Activated T-helper 1 cell treated with anti-CD3 and anti-CD28 coated beads, Interleukin-12 subunit alpha, Interleukin-12 subunit beta, Interleukin-2, Interleukin-4 antibody, amounts not matched to agents 30 ng/mL and 10 ng/mL and 1 ng/mL, durations not matched to agents 14 hours and 24 hours and 36 hours (primary cell): ENCODE results near the gene SDC3. TPM values are rescaled to one million over a fixed set of nuclear protein-coding genes. Genes with fewer than 3 reads are reported as not detected.

ENCODE experiments used
- DNase-seq: peaks from one replicate; pipeline ENCODE4 v3.0.0; 2021; ENCODE audit warnings: low spot score
- H3K27ac Mint-ChIP-seq: one replicate; pipeline ENCODE4 v1.8.0; 2021; ENCODE audit warnings: mild to moderate bottlenecking, mixed read lengths
- H3K27me3 Mint-ChIP-seq: one replicate; pipeline ENCODE4 v1.8.0; 2022; ENCODE audit warnings: mild to moderate bottlenecking, moderate library complexity, mixed read lengths; ENCODE audit not compliant: insufficient read depth
- H3K36me3 Mint-ChIP-seq: one replicate; pipeline ENCODE4 v1.8.0; 2021; ENCODE audit warnings: low read depth, mixed read lengths
- H3K4me1 Mint-ChIP-seq: one replicate; pipeline ENCODE4 v1.8.0; 2021; ENCODE audit warnings: low read depth, mixed read lengths
- H3K4me3 Mint-ChIP-seq: one replicate; pipeline ENCODE4 v1.8.0; 2021; ENCODE audit warnings: mild to moderate bottlenecking, moderate library complexity, mixed read lengths
- H3K9me3 Mint-ChIP-seq: one replicate; pipeline ENCODE4 v1.8.0; 2021; ENCODE audit warnings: mixed read lengths
- intact Hi-C: fragments of 100-400 bp; cut with micrococcal nuclease; formaldehyde crosslinking; loops from one replicate; pipeline ENCODE4 v1.15.1; 2024
- total RNA-seq: library from RNA; stranded (reverse); gene quantifications from 2 replicates; pipeline ENCODE4 v1.2.3, GENCODE V29; 2022

Gene SDC3
- total RNA-seq, 1 donor from 2014 or later = 0.26 TPM

DNA sequence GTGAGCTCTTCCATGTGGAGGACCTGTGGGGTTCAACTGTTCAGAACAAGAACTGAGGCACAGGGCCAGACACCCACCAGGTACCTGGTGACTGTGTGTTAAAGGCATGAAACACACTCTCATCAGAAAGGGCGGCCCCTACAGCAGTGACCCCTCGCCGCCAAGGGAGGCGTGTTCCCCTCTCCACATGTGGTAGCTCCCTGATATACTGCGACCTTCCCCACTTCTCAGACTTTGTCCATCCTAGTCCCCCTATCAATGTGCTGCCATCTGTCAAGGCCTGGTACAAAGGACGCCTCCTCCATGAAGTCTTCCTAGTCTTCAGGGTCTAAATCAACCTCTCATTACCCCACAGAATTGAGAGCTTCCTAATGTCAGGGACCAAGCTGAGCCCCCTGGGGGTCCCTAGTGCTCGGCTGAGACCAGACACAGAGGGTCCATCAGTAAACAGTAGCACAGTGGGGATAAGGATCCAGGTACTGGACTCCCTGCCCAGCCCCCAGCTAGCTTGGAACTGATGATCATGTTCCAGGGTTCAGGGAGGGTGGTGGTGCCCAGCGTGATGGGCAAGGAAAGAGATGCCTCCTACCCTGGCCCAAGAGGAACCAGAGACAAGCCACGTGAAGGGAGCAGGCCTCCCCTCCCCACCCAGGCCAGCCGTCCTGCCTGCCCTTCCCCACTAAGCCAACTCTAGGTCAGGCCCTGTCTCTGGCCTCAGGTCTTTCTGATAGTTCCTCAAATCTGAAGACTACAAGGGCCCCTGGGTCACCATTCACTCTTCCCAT is 10.3 kb downstream of the SDC3 start:
- Mint-ChIP-seq H3K9me3 (no peaks in the 10 kb centered on the region), H3K27me3 (peaks cover 10% of the 10 kb centered on the region), H3K4me3 (no peak overlapping the region), H3K4me1 (no peaks in the 10 kb centered on the region), H3K36me3 (no peaks in the 10 kb centered on the region), H3K27ac (no peak overlapping the region)
- intact Hi-C loops = no loop called here
- no peak for DNase-seq

DNA sequence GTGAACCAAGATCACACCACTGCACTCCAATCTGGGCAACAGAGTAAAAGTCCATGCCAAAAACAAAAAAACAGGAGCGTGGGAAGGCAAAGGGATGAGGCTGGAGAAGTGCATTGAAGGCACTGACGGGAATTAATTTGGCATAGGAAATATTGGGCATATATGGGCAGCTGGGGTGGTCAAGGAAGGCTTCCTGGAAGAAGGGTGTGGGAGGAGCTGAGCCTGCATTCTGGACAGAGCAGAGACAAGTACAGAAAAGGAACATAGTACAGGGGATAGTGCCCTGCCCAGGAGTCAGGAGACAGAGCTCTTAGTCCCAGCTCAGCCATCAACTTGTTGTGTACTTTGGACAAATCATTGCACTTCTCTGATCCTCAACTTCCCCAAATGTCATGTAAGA is 11.7 kb downstream of the SDC3 start:
- DNase-seq = no peak
- intact Hi-C loops = no loop called here
- H3K4me3 Mint-ChIP-seq = no peak overlapping the region
- H3K4me1 Mint-ChIP-seq = no peaks in the 10 kb centered on the region
- H3K36me3 Mint-ChIP-seq = no peaks in the 10 kb centered on the region
- no peaks in the 10 kb centered on the region for H3K9me3 Mint-ChIP-seq
- peaks cover 9% of the 10 kb centered on the region for H3K27me3 Mint-ChIP-seq
- H3K27ac Mint-ChIP-seq = no peak overlapping the region

DNA sequence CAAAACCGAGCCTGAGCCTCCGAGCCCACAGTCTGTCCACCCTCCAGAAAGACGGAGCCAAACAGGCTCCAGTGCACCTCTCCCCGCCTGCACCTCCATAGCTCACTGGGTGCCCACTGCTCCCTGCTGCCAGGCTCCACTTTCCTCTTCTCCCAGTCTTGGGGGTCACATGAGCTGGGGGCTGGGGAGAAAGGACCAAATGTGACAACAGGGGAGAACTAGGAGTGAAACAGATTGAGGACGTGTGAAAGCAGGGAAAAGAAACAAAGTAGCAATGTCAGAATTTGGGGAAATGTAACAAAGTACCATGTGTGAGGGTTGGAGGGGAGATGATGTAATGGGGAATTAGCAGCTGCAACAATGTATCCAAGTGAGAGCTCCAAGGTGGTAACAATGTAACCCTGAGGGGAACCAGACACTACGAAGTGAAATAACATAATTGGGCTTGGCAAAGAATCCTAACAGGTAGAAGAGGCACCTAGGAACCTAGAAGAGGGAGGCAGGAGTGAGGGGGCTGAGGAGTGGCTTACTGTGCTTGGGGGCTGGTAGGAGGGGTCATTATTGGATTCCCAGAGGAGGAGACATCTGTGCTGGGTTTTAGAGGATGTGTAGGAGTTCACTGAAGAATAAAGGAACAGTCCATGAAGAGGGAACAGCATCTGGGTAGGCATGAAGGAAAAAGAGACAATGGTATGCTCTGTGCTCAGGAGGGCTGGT is 12.5 kb downstream of the SDC3 start:
- Mint-ChIP-seq H3K36me3 (no peaks in the 10 kb centered on the region), H3K9me3 (no peaks in the 10 kb centered on the region), H3K4me3 (no peak overlapping the region), H3K27me3 (peaks cover 9% of the 10 kb centered on the region), H3K4me1 (no peaks in the 10 kb centered on the region), H3K27ac (peak overlapping the region; percentile 14)
- no peak for DNase-seq
- intact Hi-C loops = no loop called here

DNA sequence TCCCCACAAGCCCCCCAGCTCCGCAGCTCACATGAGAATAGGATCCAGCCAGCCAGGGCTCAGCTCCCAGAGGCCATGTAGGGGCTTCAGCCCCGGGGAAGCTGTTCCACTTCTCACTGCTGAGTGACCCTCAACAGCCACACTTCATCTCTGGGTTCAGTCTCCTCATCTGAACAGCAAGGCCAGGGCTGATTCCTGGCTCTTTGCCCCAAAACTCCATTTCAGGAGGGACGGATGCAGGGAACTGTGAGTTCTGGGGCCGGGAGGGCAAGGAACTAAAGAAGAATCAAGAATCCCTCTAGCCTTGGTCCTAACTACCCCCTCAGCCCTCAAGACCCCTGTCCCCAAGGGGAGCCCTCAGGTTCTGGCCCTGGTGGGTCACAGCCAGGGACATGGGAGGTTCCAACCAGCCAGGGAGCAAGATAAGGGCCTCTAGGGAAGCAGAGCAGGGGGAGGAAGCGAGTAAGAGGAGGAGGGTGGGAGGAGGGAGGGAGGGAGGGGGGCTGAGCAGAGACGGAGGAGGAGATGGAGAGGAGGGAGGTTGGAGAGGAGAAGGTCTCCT is 13.1 kb downstream of the SDC3 start:
- DNase-seq = no peak
- Mint-ChIP-seq H3K4me3 (no peak overlapping the region), H3K27ac (no peak overlapping the region), H3K4me1 (no peaks in the 10 kb centered on the region), H3K27me3 (peaks cover 9% of the 10 kb centered on the region), H3K36me3 (no peaks in the 10 kb centered on the region), H3K9me3 (no peaks in the 10 kb centered on the region)
- intact Hi-C loops = no loop called here

DNA sequence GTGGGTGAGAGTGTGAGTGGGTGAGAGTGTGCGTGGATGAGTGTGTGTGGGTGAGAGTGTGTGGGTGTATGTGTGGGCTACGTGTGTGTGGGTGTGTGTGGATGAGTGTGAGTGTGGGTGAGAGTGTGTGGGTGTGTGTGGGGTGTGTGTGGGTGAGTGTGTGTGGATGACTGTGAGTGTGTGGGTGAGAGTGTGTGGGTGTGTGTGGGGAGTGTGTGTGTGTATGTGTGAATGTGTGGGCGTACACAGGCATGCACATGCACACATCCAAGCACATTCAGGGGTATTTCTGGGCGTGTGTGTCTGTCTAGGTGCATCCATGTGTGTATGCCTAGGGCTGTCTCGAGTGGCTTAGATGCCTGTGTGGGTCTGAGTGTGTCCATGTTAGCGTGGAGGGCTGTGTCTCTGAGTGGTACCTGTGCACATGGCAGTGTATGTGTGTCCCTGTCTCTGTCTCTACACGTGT is 14.0 kb downstream of the SDC3 start:
- Mint-ChIP-seq H3K27ac (peak overlapping the region; percentile 72), H3K9me3 (no peaks in the 10 kb centered on the region), H3K36me3 (no peaks in the 10 kb centered on the region), H3K27me3 (peaks cover 9% of the 10 kb centered on the region), H3K4me1 (no peaks in the 10 kb centered on the region), H3K4me3 (no peak overlapping the region)
- intact Hi-C loops = no loop called here
- DNase-seq = no peak

DNA sequence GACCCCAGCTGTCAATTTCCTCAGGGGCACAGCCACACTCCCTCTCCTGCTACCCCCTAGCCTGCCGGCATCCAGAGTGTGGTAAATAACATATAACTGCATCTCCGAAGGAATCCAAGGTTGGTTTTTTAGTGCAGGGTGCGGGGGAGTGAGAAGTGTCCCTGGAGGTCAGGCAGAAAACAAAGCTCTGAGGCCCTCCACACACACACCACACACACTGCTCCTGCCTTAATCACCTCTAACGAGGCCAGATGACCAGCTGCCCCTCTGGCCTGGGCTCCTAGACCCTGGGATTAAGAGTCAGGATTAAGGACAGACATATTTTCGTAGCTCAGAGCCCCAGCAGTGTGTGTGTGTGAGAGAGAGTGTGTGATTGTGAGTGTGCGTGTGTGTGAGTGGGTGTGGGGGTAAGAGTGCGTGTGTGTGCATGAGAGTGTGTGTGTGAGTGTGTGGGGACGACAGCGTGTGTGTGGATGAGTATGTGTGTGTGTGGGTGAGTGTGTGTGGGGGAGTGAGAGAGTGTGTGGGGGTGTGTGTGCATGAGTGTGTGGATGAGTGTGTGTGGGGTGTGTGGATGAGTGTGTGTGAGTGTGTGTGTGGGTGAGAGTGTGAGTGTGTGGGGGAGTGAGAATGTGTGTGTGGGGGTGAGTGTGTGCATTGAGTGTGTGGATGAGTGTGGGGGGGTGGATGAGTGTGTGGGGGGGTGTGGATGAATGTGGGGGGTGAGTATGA is 14.6 kb downstream of the SDC3 start:
- H3K4me3 Mint-ChIP-seq = no peak overlapping the region
- H3K27ac Mint-ChIP-seq = peak overlapping the region; percentile 72
- intact Hi-C loops = no loop called here

DNA sequence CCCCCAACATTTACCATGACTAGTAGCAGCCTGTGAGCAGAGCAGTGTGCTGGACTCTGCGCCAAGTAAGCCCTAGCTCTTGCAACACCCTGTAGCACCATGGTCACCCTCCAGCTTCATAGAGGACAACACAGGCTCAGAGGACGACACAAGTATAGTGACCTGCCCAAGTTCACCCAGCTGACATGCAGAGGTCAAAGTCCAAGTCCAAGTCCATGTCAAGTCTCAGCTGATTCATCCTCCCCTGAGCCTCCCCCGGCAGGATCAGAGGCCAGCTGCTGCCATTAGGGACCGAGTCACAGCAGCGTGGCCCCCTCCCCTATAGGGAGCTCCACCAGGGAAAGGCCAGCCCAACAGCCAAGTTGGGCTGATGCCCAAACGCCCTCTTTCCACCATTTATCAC is 15.9 kb downstream of the SDC3 start:
- H3K9me3 Mint-ChIP-seq = no peaks in the 10 kb centered on the region
- no peaks in the 10 kb centered on the region for H3K4me1 Mint-ChIP-seq
- no peaks in the 10 kb centered on the region for H3K36me3 Mint-ChIP-seq
- no peak overlapping the region for H3K27ac Mint-ChIP-seq
- DNase-seq = no peak
- no peak overlapping the region for H3K4me3 Mint-ChIP-seq
- intact Hi-C loops = no loop called here
- H3K27me3 Mint-ChIP-seq = peaks cover 8% of the 10 kb centered on the region

More for the DNA sequence above, 14.6 kb downstream of the SDC3 start:
- H3K27me3 Mint-ChIP-seq = peaks cover 9% of the 10 kb centered on the region
- no peaks in the 10 kb centered on the region for H3K4me1 Mint-ChIP-seq
- H3K9me3 Mint-ChIP-seq = no peaks in the 10 kb centered on the region
- no peaks in the 10 kb centered on the region for H3K36me3 Mint-ChIP-seq
- no peak for DNase-seq

DNA sequence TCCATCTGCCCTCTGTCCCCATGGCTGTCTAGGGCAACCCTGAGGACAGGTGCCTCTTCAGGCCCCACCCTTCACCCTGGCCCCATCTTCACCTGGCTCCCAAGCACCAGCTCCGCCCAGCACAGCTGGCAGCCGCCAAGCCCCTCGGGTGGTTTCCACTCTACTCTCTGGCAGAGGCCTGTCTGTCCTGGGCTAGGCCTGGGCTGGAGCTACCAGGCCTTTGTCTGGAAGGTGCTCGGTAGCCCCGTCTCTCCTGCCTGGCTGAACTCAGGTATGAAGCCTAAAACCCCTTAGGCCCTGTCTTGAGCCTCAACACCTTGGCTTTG is 17.4 kb downstream of the SDC3 start:
- Mint-ChIP-seq H3K36me3 (no peaks in the 10 kb centered on the region), H3K27me3 (peaks cover 4% of the 10 kb centered on the region), H3K4me1 (no peaks in the 10 kb centered on the region), H3K27ac (no peak overlapping the region), H3K4me3 (no peak overlapping the region), H3K9me3 (no peaks in the 10 kb centered on the region)
- no peak for DNase-seq
- intact Hi-C loops = no loop called here

DNA sequence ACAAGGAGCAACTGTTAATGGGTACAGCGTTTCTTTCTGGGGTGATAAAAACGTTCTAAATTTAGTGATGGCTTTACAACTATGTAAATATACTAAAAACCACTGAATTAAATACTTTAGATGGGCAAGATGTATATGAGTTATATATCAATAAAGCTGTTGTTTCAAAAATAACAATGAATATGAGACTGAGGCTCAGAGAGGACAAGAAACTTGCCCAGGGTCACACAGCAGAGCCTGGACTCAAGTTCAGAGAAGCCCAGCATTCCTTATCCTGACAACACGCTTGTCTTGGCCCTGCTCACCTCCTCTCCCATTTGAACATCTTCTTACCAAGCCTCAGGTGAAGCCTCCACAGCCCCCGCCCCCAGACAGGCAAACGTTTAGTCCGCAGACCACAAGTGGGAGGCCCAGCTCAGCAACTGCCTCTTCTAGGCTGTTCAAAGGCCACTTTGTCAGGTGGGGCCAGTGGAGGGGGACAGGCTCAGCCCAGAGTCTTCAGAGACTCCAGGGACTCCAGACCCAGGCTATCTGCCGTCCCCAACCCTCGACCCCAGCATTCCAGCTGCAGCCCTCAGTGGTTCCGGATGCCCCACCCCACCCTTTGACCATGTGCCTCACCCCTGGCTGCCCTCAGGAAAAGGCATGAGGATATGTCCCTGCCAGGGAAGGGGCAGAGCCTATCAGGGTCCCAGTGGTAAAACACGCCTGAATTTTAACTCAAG is 17.9 kb downstream of the SDC3 start:
- Mint-ChIP-seq H3K9me3 (no peaks in the 10 kb centered on the region), H3K4me1 (no peaks in the 10 kb centered on the region), H3K36me3 (no peaks in the 10 kb centered on the region), H3K4me3 (no peak overlapping the region), H3K27ac (no peak overlapping the region), H3K27me3 (peaks cover 2% of the 10 kb centered on the region)
- intact Hi-C loops = no loop called here
- no peak for DNase-seq

DNA sequence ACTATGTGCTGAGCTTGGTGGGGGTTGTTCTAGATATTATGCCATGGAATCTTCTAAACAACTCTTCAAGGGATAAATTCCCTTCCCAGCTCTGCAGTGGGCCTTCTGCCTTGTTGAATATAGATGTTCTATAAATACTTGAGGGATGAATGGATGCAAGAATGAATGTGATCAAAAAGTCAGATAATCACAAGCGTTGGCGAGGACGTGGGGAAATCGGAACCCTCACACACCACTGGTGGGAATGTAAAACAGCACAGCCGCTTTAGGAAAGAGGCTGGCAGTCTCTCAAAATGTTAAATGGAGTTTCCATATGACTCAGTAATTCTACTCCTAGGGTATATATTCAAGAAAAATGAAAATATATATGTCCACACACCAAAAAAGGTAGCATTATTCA is 19.0 kb downstream of the SDC3 start:
- Mint-ChIP-seq H3K9me3 (no peaks in the 10 kb centered on the region), H3K27ac (no peak overlapping the region), H3K4me1 (no peaks in the 10 kb centered on the region), H3K36me3 (no peaks in the 10 kb centered on the region), H3K4me3 (no peak overlapping the region), H3K27me3 (peaks cover 2% of the 10 kb centered on the region)
- intact Hi-C loops = no loop called here
- DNase-seq = no peak

DNA sequence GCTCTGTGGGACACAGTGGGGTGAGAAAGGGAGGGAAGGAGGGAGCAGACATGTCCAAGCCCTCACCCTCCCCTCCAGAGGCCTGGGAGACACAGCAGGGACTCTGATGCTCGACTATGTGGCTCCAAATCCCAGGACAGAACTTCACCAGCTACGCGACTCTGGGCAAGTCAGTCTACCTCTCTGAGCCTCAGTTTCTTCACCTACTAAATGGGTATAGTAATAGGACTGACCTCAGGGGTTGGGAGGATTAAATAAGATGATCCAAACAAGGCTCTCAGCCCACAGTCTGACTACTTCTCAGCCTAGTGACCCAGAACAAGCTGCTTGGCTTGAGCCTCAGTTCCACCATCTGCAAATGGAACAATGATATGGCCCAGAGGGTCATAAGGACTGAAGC is 19.6 kb downstream of the SDC3 start:
- no peak for DNase-seq
- H3K4me1 Mint-ChIP-seq = no peaks in the 10 kb centered on the region

DNA sequence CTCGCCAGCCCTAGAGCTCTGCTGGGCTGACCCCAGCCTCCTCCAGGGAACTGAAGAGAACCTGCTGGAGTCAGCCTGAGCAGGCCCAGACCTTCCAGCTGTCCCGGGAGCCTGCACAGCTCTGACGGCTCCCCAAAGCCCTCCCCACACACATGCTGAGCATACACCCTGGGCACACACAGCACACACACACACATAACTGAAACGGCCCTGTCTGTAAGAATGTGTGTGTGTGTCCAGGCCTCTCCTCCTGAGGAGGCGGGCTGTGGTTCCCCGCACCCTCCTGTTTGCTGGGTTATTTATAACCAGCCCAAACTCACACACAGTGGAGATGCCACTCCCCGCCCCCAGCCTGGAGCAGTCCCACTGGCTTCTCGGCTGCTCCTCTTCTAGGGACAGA is 20.2 kb downstream of the SDC3 start:
- DNase-seq = no peak
- peaks cover 2% of the 10 kb centered on the region for H3K27me3 Mint-ChIP-seq
- no peak overlapping the region for H3K27ac Mint-ChIP-seq
- H3K4me1 Mint-ChIP-seq = no peaks in the 10 kb centered on the region
- H3K9me3 Mint-ChIP-seq = no peaks in the 10 kb centered on the region
- intact Hi-C loops = no loop called here
- H3K36me3 Mint-ChIP-seq = no peaks in the 10 kb centered on the region
- no peak overlapping the region for H3K4me3 Mint-ChIP-seq

More for the DNA sequence above, 19.6 kb downstream of the SDC3 start:
- Mint-ChIP-seq H3K27ac (no peak overlapping the region), H3K36me3 (no peaks in the 10 kb centered on the region), H3K4me3 (no peak overlapping the region), H3K9me3 (no peaks in the 10 kb centered on the region), H3K27me3 (peaks cover 2% of the 10 kb centered on the region)
- intact Hi-C loops = no loop called here
